Muscle of leg (tissue), 11 donors: ENCODE data around the gene SPRED3. TPM values are rescaled to one million over a fixed set of nuclear protein-coding genes. Genes with fewer than 3 reads are reported as not detected.
"Not testable (repeated sequence)": the region's sequence is repeated elsewhere in the genome, so short reads cannot be mapped to it uniquely, and the experiment has no call there.

Source experiments
- DNase-seq: peaks from one replicate; pipeline ENCODE4 v3.0.0; 2013
- H3K27ac ChIP-seq: one replicate; pipeline ENCODE4 v1.5.1; 2013; ENCODE audit warnings: mild to moderate bottlenecking, low read length, control low read depth
- H3K27me3 ChIP-seq: one replicate; pipeline ENCODE4 v1.6.1; 2013; ENCODE audit warnings: low read length; ENCODE audit not compliant: control insufficient read depth, insufficient read depth
- H3K36me3 ChIP-seq: one replicate; pipeline ENCODE4 v1.6.1; 2013; ENCODE audit warnings: low read length; ENCODE audit not compliant: control insufficient read depth, insufficient read depth
- H3K4me1 ChIP-seq: one replicate; pipeline ENCODE4 v1.6.1; 2013; ENCODE audit warnings: low read length; ENCODE audit not compliant: control insufficient read depth, insufficient read depth
- H3K4me3 ChIP-seq: one replicate; pipeline ENCODE4 v1.5.1; 2013; ENCODE audit warnings: low read length, control low read depth
- H3K9me3 ChIP-seq: replicated peaks from 2 replicates; pipeline ENCODE4 v1.6.1; 2013; ENCODE audit warnings: low read depth, low read length; ENCODE audit not compliant: control insufficient read depth
- WGBS: methylation state at CpG from one replicate; pipeline ENCODE4 v1.1.5; 2013; ENCODE audit warnings: missing lambda C conversion rate; ENCODE audit not compliant: insufficient coverage; 5-methylcytosine and 5-hydroxymethylcytosine counted together
- polyA plus RNA-seq, 8 donors: library from polyadenylated mRNA; unstranded; fragments of 120-200 nt; gene quantifications; one replicate each; pipeline versions ENCODE4 v1.2.1 to v1.2.3, GENCODE V29; 2013; ENCODE audit warnings: inconsistent platforms in 1 of 8, low replicate concordance in 1 of 8; ENCODE audit not compliant: insufficient read length in 8 of 8, insufficient read depth in 1 of 8
- total RNA-seq: library from RNA; stranded (reverse); fragments of 120-200 nt; gene quantifications from one replicate; pipeline ENCODE4 v1.2.4, GENCODE V29; 2013

SPRED3 gene
- total and polyA plus RNA-seq, 9 donors = 0.09 to 0.87 (median 0.41) TPM

DNA sequence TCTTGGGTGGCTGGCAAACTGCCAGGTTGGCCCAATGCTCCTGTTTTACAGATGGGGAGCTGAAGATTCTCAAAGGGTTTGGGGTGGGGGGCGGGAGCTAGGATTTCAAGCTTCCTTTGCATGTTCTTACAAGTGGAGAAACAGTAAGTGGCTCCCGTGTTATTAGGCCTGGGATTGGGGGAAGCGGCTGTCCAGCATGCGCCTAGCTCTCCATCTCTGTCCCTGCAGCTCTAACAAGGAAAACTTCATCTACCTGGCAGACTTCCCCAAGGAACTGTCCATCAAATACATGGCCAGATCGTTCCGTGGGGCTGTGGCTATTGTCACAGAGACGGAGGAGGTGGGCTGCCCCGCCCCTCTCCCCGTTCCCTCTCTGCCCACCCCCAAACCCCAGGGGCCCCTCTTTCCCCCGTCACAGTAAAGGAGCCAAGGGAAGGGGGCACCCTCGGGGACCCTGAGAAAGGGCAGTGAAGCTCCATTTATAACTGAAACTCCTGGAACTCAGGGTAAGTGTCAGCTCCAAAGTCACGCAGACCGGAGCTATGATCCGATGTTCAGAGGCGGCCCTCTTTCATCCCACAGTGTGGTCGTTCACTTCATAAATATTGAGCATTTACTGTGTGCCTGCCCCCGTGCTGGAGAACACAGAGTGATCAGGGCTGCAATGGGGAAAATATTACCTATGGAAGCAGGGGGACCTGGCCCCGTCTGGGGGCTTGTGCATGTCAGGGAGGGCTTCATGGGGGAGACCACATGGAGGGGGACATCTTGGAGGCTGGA is 29.1 kb upstream of the SPRED3 start:
- H3K27me3 ChIP-seq = peaks cover 66% of the 10 kb centered on the region
- WGBS = 51% methylated on average over 5 of the region's 18 CpGs
- DNase-seq = no peak
- H3K4me3 ChIP-seq = no peak overlapping the region
- peaks cover 17% of the 10 kb centered on the region for H3K4me1 ChIP-seq
- no peak overlapping the region for H3K27ac ChIP-seq
- H3K9me3 ChIP-seq = no peaks in the 10 kb centered on the region
- no peaks in the 10 kb centered on the region for H3K36me3 ChIP-seq

DNA sequence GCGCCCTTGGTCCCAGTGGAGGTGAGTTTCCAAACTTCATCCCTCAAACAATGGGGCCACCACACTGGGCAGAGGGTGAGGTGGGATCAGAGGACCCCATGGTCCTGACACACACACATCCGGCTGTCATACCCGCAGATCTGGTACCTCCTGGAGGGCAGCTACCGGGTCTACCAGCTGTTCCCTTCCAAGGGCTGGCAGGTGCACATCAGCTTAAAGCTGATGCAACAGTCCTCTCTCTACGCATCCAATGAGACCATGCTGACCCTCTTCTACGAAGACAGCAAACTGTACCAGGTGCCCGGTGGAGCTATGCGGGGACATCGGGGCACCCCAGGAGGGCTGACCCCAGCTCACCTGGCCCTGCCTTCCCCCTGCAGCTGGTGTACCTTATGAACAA is 28.1 kb upstream of the SPRED3 start:
- no peaks in the 10 kb centered on the region for H3K9me3 ChIP-seq
- WGBS = 78% methylated on average over 8 of the region's 9 CpGs

GRCh38 chr19:38360839-38361631 is 27.5 kb upstream of the SPRED3 start:
- Histone ChIP-seq H3K27ac (no peak overlapping the region), H3K27me3 (peaks cover 66% of the 10 kb centered on the region)
- WGBS = 17% methylated on average over 20 of the region's 23 CpGs

More for the DNA sequence above, 28.1 kb upstream of the SPRED3 start:
- Histone ChIP-seq H3K4me3 (no peak overlapping the region), H3K4me1 (peaks cover 17% of the 10 kb centered on the region), H3K27me3 (peaks cover 63% of the 10 kb centered on the region), H3K36me3 (no peaks in the 10 kb centered on the region), H3K27ac (no peak overlapping the region)
- DNase-seq = no peak

DNA sequence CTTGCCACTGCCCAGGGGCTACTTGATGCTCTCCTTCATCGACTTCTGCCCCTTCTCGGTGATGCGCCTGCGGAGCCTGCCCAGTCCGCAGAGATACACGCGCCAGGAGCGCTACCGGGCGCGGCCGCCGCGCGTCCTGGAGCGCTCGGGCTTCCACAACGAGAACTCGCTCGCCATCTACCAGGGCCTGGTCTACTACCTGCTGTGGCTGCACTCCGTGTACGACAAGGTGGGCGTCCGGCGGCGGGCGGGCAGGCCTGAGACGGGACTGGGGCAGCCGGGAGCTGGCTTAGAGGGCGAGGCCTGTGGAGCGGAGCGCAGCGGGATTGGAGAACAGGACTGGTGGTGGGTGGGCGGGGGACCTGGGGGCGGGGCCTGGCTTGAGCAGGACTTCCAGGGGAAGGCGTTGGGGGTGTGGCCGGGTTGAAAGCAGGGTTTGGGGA is 26.8 kb upstream of the SPRED3 start:
- H3K27me3 ChIP-seq = peaks cover 61% of the 10 kb centered on the region
- H3K4me1 ChIP-seq = peaks cover 17% of the 10 kb centered on the region
- no peaks in the 10 kb centered on the region for H3K9me3 ChIP-seq
- peak; percentile 81 for DNase-seq
- H3K36me3 ChIP-seq = no peaks in the 10 kb centered on the region
- WGBS = under 1% methylated on average over 34 of the region's 37 CpGs
- peak overlapping the region; percentile 48 for H3K4me3 ChIP-seq
- no peak overlapping the region for H3K27ac ChIP-seq

More at GRCh38 chr19:38360839-38361631, 27.5 kb upstream of the SPRED3 start:
- H3K9me3 ChIP-seq = no peaks in the 10 kb centered on the region
- peaks cover 17% of the 10 kb centered on the region for H3K4me1 ChIP-seq
- no peaks in the 10 kb centered on the region for H3K36me3 ChIP-seq
- DNase-seq = no peak
- peak overlapping the region; percentile 48 for H3K4me3 ChIP-seq

DNA sequence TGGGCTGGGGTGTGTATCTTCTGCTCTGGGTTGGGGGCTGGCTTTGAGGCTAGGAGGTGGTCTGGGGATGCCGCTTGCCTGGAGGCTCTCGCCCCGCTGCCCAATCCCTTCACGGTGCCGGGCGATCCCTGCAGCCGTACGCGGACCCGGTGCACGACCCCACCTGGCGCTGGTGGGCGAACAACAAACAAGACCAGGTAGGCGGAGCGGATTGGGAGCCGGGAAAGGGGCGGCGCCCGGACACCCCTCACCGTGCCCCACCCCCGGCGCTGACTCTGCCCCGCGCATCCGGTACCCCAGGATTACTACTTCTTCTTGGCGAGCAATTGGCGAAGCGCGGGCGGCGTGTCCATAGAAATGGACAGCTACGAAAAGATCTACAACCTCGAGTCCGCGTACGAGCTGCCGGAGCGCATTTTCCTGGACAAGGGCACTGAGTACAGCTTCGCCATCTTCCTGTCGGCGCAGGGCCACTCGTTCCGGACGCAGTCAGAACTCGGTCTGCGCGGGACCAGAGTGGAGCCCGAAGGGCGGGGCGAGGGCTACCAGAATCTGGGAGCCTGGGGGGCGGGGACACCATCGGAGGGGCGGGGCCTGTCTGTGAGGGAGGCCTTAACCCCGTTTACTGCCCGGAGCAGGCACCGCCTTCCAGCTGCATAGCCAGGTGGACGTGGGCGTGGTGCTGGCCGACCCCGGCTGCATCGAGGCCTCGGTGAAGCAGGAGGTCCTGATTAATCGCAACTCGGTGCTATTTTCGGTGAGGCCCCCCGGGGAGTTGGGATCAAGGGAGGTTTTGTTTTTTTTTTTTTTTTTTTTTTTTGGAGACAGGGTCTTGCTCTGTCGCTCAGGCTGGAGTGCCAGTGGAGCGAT is 26.2 kb upstream of the SPRED3 start:
- WGBS = 2% methylated on average over 58 of the region's 68 CpGs
- H3K27ac ChIP-seq = peak overlapping the region; percentile 42
- peak; percentile 59 for DNase-seq

GRCh38 chr19:38362946-38363688 is 25.4 kb upstream of the SPRED3 start:
- H3K27ac ChIP-seq, H3K36me3 ChIP-seq, H3K4me3 ChIP-seq, H3K9me3 ChIP-seq, DNase-seq: not testable (repeated sequence)
- WGBS = 77% methylated on average over 7 of the region's 16 CpGs
- peaks cover 17% of the 10 kb centered on the region for H3K4me1 ChIP-seq
- peaks cover 60% of the 10 kb centered on the region for H3K27me3 ChIP-seq

More for the DNA sequence above, 26.2 kb upstream of the SPRED3 start:
- Histone ChIP-seq H3K4me3 (peak overlapping the region; percentile 48), H3K27me3 (peaks cover 60% of the 10 kb centered on the region), H3K36me3 (no peaks in the 10 kb centered on the region), H3K4me1 (peaks cover 17% of the 10 kb centered on the region), H3K9me3 (no peaks in the 10 kb centered on the region)

DNA sequence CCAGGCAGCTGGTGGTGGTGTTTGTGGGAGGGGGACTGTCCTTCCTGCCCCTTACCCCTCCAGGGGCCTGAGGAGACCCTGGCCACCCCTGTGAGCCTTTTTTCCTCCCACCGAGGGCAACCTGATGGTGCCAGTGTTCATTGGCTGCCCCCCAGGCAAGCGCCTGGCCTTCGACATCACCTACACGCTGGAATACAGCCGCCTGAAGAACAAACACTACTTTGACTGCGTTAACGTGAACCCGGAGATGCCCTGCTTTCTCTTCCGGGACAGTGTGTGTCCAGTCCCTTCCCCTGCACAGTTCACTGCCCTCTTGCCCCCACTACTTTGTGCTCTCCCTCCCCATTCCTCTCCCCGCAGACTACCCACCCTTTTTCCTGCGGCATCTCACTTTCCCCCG is 21.5 kb upstream of the SPRED3 start:
- Histone ChIP-seq H3K36me3 (no peaks in the 10 kb centered on the region), H3K27ac (no peak overlapping the region), H3K4me3 (no peak overlapping the region), H3K27me3 (peaks cover 27% of the 10 kb centered on the region), H3K9me3 (no peaks in the 10 kb centered on the region), H3K4me1 (peaks cover 10% of the 10 kb centered on the region)
- no peak for DNase-seq
- 71% methylated on average over 12 of the region's 12 CpGs for WGBS

GRCh38 chr19:38369584-38369983 is 18.9 kb upstream of the SPRED3 start:
- Histone ChIP-seq H3K27ac (no peak overlapping the region), H3K4me1 (no peaks in the 10 kb centered on the region), H3K27me3 (peaks cover 18% of the 10 kb centered on the region), H3K9me3 (no peaks in the 10 kb centered on the region), H3K4me3 (no peak overlapping the region), H3K36me3 (no peaks in the 10 kb centered on the region)
- 75% methylated on average over 1 of the region's 2 CpGs for WGBS
- no peak for DNase-seq

DNA sequence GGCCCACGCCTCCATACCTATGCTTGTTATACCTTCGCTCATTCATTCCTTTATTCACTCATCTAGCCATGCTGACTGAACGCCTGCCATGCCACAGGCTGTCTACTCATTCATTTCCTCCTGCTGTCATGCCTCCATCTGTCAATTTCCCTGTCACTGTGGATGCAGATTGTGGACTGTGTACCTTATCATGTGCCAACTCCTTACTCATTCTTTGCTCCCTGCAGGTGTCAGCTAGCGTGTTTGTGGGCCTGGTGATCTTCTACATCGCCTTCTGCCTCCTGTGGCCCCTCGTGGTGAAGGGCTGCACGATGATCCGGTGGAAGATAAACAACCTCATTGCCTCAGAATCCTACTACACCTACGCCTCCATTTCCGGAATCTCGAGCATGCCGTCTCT is 18.2 kb upstream of the SPRED3 start:
- 66% methylated on average over 11 of the region's 12 CpGs for WGBS
- peaks cover 2% of the 10 kb centered on the region for H3K4me1 ChIP-seq
- no peak for DNase-seq
- H3K4me3 ChIP-seq = no peak overlapping the region
- no peak overlapping the region for H3K27ac ChIP-seq
- no peaks in the 10 kb centered on the region for H3K36me3 ChIP-seq
- H3K9me3 ChIP-seq = no peaks in the 10 kb centered on the region
- peaks cover 18% of the 10 kb centered on the region for H3K27me3 ChIP-seq
